HG02852 (cell line): ENCODE results near the gene CORO2B.

Experiments
- ATAC-seq: cut with Tn5 transposase; IDR thresholded peaks from one replicate; pipeline ENCODE4 v1.9.1; 2021; ENCODE audit warnings: mild to moderate bottlenecking, moderate library complexity; ENCODE audit not compliant: unreplicated experiment

Gene CORO2B

GRCh38 chr15:68589783-68590710 lies 11.3 kb downstream of the CORO2B start:
- ATAC-seq: no peak

DNA sequence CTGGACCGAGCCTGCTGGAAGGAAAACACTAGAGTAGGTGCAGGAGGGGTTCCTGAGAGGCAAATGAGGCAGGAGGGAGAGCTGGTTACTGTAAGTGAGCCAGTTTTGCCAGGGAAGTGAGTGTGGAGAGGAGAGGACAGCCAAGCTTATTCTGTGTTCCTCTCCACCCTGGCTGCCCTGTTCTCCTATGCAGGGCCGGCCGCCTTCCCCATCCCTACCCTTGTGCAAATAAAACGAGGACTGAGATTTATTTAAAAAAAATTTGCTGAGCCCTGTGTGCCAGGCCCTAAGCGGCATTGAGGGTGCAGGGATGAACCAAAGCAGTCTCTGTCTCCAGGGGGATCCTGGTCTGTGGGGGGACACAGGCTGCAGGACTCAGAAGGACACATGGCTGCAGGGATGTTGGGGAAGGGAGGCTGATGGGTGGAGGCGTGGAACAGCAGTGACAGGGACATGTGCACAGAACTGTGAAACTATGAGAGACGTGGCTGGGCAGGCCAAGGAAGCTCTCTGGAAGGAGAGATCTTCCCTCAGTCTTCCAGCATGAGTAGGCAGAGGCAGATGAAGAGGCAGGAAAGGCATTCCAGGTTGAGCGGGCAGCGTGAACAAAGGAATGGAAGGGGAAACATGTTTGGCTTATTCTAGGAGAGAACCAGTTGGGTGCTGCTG lies 12.1 kb downstream of the CORO2B start:
- no peak for ATAC-seq

- no peak for ATAC-seq
Observed at GRCh38 chr15:68592054-68592453, 13.3 kb downstream of the CORO2B start.

GRCh38 chr15:68592544-68592943 lies 13.8 kb downstream of the CORO2B start:
- no peak for ATAC-seq

DNA sequence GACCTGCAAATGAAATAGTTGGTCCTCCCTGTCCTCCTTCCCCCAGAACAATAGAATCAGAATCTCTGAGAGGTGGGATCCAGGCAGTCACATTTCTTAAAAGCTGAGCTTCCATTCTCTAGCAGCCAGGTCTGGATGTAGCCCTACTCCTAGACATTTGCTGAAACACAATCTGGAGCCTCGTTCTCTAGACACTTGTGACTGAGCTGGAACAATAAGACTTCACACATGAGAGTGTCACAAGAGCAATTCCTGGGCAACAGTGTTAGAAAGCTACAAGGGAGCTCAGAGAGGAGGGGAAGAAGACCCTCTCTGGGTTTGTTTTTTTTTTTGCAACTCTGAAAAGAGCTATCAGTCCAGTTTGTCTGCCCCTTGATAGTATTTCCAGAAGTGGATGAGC lies 14.5 kb downstream of the CORO2B start:
- no peak for ATAC-seq

- no peak for ATAC-seq
Observed at GRCh38 chr15:68593828-68594532, 15.2 kb downstream of the CORO2B start.

DNA sequence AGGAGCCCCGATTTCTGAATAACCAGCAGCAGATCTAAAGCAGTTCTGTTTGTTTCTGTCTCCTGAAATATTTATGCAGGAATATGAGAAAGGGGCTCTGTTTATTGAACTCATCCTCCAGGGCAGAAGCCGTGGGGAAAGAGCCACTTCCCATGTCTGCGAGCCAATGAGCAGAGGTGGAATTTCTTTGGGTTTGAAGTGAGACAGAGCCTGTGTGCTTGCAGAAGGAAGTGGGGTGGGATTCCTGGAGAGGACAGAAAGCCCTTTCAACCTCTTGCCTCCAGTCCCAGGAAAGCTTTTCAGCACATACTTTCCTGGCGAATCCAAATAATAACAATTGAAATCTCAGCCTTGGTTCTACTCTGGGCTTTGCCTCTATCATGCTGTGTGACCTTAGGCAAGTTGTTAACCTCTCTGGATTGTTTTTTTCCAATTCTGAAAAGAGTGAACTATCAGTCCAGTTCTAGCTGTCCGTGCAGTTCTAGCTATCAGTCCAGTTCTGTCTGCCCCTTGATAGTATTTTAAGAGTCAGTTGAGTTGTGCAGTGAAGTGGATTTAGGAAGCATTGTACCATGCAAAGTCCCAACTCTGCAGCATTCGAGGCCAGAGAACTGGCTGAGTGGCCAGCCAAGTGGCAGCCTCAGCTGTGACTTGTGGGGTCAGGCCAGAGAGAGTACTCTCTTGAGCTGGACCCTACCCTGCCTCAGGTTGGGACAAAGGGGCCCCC lies 15.9 kb downstream of the CORO2B start:
- no peak for ATAC-seq

- no peak for ATAC-seq
Observed at GRCh38 chr15:68595260-68595564, 16.4 kb downstream of the CORO2B start.

DNA sequence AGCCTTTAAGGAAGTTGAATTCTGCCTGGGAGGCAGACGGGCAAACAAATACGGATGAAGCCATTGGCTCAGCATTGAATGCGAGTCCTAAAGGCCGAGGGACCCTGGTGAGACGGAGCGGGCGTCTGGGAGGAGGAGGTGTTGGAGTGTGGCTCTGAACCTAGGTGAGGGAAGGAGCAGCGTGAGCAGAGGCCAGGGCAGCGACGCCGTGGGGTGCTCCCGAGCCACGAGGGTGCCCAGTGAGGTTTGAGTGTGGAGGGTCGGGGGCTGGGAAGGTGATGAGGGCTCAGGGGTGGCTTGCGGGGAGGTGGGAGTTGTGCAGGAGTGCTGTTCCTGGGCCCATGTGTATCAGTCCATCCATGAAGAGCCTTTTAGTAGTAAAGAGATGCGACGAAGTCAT lies 17.0 kb downstream of the CORO2B start:
- ATAC-seq: no peak

- no peak for ATAC-seq
Observed at GRCh38 chr15:68596691-68597090, 17.9 kb downstream of the CORO2B start.

GRCh38 chr15:68597581-68597980 lies 18.8 kb downstream of the CORO2B start:
- no peak for ATAC-seq

DNA sequence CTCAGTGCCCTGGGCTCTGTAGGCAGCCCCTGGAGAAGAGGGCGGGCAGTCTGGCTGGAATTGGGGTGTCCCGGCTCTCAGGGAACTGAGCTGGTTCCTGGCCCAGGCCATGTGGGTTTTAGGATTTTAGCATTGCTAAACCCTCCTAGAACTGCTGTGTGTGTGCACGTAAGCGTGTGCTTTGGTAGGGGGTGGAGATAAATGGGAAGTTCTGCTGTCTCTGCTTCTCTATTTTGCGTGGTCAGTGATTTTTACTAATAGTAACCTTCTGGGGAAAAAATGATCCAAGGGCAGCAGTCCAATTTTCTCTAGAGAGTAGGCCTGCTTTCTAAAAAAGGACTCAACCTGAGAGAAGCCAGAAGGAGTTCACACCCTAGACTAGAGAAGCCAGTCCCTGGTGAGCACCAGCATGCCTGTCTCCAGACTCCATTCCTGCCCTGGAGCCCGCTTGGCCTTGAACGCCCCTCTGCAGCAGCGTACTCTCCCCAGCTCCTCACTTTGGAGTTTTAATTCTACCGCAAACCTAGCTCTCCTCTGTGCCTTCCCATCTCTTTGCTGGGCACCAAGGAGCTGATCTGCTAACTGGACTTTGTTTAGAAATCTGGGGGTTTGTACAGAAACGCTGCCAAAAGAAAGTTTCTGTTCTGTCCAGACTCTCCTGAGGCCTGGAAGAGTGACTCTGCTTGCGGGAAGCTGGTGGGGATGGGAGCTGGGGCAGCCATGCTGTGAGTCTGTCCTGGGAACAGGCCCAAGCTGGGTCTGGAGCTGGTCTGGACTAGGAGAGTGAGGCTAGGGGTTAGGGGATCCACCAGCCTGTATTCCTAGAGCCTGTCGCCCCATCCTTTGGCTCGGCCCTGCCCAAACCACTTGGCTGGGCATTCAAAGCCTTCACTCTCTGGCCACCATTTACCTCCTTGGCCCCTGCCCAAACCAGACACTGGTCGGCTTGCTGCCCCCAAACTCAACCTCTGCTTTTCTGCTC lies 19.7 kb downstream of the CORO2B start:
- ATAC-seq: no peak

GRCh38 chr15:68599153-68599545 lies 20.4 kb downstream of the CORO2B start:
- ATAC-seq: no peak

DNA sequence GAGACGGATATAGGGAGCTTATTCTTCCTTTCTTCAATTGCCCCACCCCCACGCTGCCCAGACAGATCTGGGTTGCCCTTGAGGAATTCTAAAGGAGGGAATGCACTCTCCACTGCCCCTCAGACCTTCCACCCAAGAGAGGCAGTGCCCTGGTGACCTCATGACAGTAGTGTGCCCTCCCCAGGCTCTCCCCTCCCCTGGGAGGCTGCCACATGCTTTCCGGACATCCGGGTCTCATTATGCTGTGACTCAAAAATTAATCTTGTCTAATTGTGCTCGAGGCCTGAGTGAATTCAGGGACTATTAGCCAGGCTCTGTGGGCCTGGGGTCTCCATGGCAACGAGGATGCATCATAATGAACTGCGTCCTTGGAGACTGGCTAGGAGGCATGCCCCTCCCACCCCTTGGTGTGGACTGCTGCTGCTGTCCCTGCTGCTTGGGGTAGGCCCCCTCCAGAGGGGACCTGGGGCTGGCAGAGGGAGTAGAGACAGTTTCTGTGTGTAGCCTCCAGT lies 20.8 kb downstream of the CORO2B start:
- ATAC-seq: no peak

DNA sequence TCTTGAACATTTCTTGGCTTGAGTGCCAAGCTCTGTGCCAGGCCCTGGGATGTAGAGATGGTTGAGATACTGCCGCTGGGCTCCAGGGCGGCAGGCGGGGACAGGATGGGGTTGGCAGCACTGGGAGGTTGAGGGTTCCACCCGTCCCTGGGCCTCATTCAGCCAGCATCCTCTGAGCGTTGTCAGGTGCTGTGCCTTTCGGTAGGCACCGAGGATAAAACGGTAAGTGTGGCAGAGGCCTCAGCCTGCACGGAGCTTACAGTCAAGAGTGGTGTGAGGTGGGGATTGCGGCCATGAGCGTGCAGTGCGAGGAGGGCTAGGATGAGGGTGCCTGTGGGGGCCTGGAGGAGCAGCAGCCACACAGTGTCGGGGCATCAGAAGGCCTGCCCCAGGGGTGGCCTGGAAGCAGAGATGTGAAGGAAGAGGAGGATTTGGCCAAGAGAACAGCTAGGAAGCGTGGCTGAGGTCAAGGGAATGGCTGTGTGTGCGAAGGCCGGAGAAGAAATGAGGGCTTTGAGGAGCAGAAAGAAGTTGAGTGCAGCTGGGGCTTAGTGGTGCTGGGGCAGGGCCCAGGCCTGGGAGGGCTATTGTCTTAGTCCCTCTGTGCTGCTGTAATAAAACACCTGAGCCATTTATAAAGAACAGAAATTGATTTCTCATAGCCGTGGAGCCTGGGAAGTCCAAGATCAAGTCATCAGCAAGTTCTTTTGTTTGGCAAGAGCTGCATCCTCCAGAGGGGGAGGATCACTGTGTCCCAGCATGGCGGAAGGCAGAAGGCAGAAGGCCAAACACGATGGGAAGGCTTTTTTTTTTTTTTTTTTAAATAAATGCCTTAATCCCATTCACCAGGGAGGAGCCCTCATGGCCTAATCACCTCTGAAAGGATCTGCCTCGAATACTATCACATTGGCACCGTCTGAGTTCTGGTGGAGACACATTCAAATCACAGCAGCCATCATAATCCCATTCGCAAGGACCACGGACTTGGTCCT lies 22.7 kb downstream of the CORO2B start:
- no peak for ATAC-seq

GRCh38 chr15:68602459-68603215 lies 23.8 kb downstream of the CORO2B start:
- no peak for ATAC-seq

- ATAC-seq: no peak
Observed at GRCh38 chr15:68603216-68603595, 24.4 kb downstream of the CORO2B start.

DNA sequence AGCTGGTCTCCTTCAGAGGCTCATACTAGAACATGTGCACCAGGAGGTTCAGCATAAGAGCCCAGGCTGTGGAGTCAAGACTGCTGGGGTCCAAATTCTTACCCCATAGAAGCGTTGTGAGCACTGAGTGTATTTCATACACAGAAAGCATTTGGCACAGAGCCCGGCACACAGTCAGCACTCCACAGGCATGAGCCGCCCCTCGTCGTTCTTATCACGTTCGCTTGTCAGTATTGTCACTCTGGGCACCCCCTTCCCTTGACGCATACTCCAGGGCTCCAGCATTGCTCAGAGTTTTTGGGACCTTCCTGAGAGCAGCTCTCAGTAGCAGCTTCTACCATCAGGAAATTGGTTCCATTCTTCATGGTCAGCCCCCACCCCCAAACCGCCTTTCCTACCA lies 25.2 kb downstream of the CORO2B start:
- no peak for ATAC-seq
